ENCODE data around the gene POLR2J2.
"Not testable (repeated sequence)": the region's sequence is repeated elsewhere in the genome, so short reads cannot be mapped to it uniquely, and the experiment has no call there.

DNA sequence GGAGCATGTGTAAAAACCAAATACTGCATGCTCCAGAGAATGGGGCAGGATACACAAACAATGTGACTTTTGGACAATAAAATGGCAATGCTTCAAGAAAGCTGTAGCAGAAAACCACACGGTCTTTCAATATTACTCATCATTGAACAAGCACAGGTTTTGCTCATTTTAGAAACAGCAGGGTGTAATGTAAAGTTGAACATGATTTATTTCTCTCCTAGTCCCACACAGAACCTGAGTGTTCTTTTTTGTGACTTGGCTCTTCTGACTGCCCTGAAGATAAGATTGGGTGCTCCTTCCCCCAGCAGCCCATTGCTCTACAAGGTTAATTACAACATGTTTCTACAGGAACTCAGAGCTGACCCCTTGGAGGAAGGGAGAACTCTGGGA lies 42.2 kb upstream of the POLR2J2 start:
- TF ChIP-seq, protein P1, sequence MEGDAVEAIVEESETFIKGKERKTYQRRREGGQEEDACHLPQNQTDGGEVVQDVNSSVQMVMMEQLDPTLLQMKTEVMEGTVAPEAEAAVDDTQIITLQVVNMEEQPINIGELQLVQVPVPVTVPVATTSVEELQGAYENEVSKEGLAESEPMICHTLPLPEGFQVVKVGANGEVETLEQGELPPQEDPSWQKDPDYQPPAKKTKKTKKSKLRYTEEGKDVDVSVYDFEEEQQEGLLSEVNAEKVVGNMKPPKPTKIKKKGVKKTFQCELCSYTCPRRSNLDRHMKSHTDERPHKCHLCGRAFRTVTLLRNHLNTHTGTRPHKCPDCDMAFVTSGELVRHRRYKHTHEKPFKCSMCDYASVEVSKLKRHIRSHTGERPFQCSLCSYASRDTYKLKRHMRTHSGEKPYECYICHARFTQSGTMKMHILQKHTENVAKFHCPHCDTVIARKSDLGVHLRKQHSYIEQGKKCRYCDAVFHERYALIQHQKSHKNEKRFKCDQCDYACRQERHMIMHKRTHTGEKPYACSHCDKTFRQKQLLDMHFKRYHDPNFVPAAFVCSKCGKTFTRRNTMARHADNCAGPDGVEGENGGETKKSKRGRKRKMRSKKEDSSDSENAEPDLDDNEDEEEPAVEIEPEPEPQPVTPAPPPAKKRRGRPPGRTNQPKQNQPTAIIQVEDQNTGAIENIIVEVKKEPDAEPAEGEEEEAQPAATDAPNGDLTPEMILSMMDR (IDR thresholded peaks at IDR 0.05), result not testable (repeated sequence)
- TF ChIP-seq POLR2A (IDR thresholded peaks at IDR 0.05; ENCODE audit: low read depth); POLR2AphosphoS5 (IDR thresholded peaks at IDR 0.05): not testable (repeated sequence)
